OCI-LY3 (cell line): ENCODE data around the gene TMPRSS2.
A peak's percentile ranks its signal among the peaks of the same experiment; 100 is the strongest.

ENCODE experiments used
- H2AFZ ChIP-seq: fragments of 200-600, 300-600 bp; shearing (Covaris generic); 2 replicates; pipeline ENCODE4 v1.6.0; 2014; ENCODE audit warnings: antibody characterized with exemption, low read depth, low read length
- H3K27ac ChIP-seq: fragments of 200-600, 300-600 bp; sonication (generic); 2 replicates; pipeline ENCODE4 v1.5.1; 2014; ENCODE audit warnings: mild to moderate bottlenecking, low read length, moderate library complexity, mixed read lengths
- H3K27me3 ChIP-seq: fragments of 200-600, 300-600 bp; sonication (generic); 2 replicates; pipeline ENCODE4 v1.6.1; 2014; ENCODE audit warnings: low read depth, low read length, mixed read lengths
- H3K36me3 ChIP-seq: fragments of 200-600, 300-600 bp; sonication (generic); replicated peaks from 2 replicates; pipeline ENCODE3; 2014; ENCODE audit warnings: low read depth, low read length, mixed read lengths
- H3K4me1 ChIP-seq: fragments of 300-600, 200-600 bp; sonication (generic); 2 replicates; pipeline ENCODE4 v1.6.1; 2014; ENCODE audit warnings: low read length, mixed read lengths
- H3K4me2 ChIP-seq: fragments of 200-600, 300-600 bp; sonication (generic); 2 replicates; pipeline ENCODE4 v1.6.1; 2014; ENCODE audit warnings: low read length, mixed read lengths
- H3K4me3 ChIP-seq: fragments of 300-600, 200-600 bp; sonication (generic); 2 replicates; pipeline ENCODE4 v1.5.1; 2014; ENCODE audit warnings: antibody characterized with exemption, mild to moderate bottlenecking, low read length, moderate library complexity
- H3K79me2 ChIP-seq: fragments of 300-600, 200-600 bp; shearing (Covaris generic); 2 replicates; pipeline ENCODE4 v1.6.1; 2014; ENCODE audit warnings: mild to moderate bottlenecking, low read length, mixed read lengths
- H3K9ac ChIP-seq: fragments of 300-600, 200-600 bp; shearing (Covaris generic); 2 replicates; pipeline ENCODE4 v1.6.0; 2014; ENCODE audit warnings: mild to moderate bottlenecking, low read length, moderate library complexity
- H3K9me3 ChIP-seq: fragments of 200-600, 300-600 bp; shearing (Covaris generic); 2 replicates; pipeline ENCODE4 v1.6.1; 2014; ENCODE audit warnings: low read length, mixed read lengths; ENCODE audit not compliant: insufficient read depth
- H4K20me1 ChIP-seq: fragments of 200-600, 300-600 bp; sonication (generic); 2 replicates; pipeline ENCODE4 v1.6.1; 2016; ENCODE audit warnings: low read length, mixed read lengths; ENCODE audit not compliant: insufficient read depth
- CTCF ChIP-seq: fragments of 200-600, 300-600 bp; sonication (generic); IDR thresholded peaks from 2 replicates; pipeline ENCODE4 v1.5.1; 2014; ENCODE audit warnings: antibody characterized with exemption, low read length, low read depth
- EZH2phosphoT487 ChIP-seq: fragments of 200-600 bp; shearing (Covaris generic); IDR thresholded peaks from 2 replicates; pipeline ENCODE4 v1.6.1; 2018; ENCODE audit warnings: antibody characterized with exemption, mixed run types, low read depth

The TMPRSS2 gene

GRCh38 chr21:41547111-41547510, 39.2 kb upstream of the TMPRSS2 start:
- H3K4me1 ChIP-seq: no peaks in the 10 kb centered on the region
- no peaks in the 10 kb centered on the region for H4K20me1 ChIP-seq
- H3K36me3 ChIP-seq: no peaks in the 10 kb centered on the region
- H3K27me3 ChIP-seq: no peaks in the 10 kb centered on the region
- H2AFZ ChIP-seq: no peak overlapping the region
- H3K9ac ChIP-seq: no peak overlapping the region
- no peak overlapping the region for H3K4me2 ChIP-seq
- no peak for TF ChIP-seq EZH2phosphoT487
- TF ChIP-seq CTCF: no peak
- no peak overlapping the region for H3K4me3 ChIP-seq
- no peak overlapping the region for H3K27ac ChIP-seq
- H3K9me3 ChIP-seq: no peaks in the 10 kb centered on the region
- H3K79me2 ChIP-seq: no peaks in the 10 kb centered on the region

GRCh38 chr21:41545500-41546359, 37.8 kb upstream of the TMPRSS2 start:
- Histone ChIP-seq H3K27ac (no peak overlapping the region), H3K9me3 (no peaks in the 10 kb centered on the region), H2AFZ (no peak overlapping the region), H3K9ac (no peak overlapping the region), H3K4me2 (peak overlapping the region; percentile 37), H3K27me3 (no peaks in the 10 kb centered on the region), H3K36me3 (no peaks in the 10 kb centered on the region), H3K4me1 (no peaks in the 10 kb centered on the region), H3K4me3 (peak overlapping the region; percentile 26; the same call in 1 of the 2 replicates), H4K20me1 (no peaks in the 10 kb centered on the region), H3K79me2 (no peaks in the 10 kb centered on the region)
- TF ChIP-seq EZH2phosphoT487 (no peak), CTCF (no peak)

- no peaks in the 10 kb centered on the region for H3K36me3 ChIP-seq
- no peak overlapping the region for H2AFZ ChIP-seq
- no peaks in the 10 kb centered on the region for H4K20me1 ChIP-seq
- H3K4me1 ChIP-seq: no peaks in the 10 kb centered on the region
- no peaks in the 10 kb centered on the region for H3K79me2 ChIP-seq
- H3K4me2 ChIP-seq: no peak overlapping the region
- H3K4me3 ChIP-seq: no peak overlapping the region
- peaks cover 6% of the 10 kb centered on the region; the same call in 1 of the 2 replicates for H3K27me3 ChIP-seq
- no peak for TF ChIP-seq EZH2phosphoT487
- TF ChIP-seq CTCF: no peak
- H3K9ac ChIP-seq: no peak overlapping the region
- no peak overlapping the region for H3K27ac ChIP-seq
- no peaks in the 10 kb centered on the region for H3K9me3 ChIP-seq
Measured at GRCh38 chr21:41542727-41543126, 34.8 kb upstream of the TMPRSS2 start.

GRCh38 chr21:41537356-41537755, 29.4 kb upstream of the TMPRSS2 start:
- H3K79me2 ChIP-seq: no peaks in the 10 kb centered on the region
- no peaks in the 10 kb centered on the region for H3K9me3 ChIP-seq
- no peak overlapping the region for H2AFZ ChIP-seq
- H3K9ac ChIP-seq: no peak overlapping the region
- H4K20me1 ChIP-seq: no peaks in the 10 kb centered on the region
- H3K36me3 ChIP-seq: no peaks in the 10 kb centered on the region
- H3K4me1 ChIP-seq: no peaks in the 10 kb centered on the region
- H3K27ac ChIP-seq: no peak overlapping the region
- no peak overlapping the region for H3K4me2 ChIP-seq
- TF ChIP-seq EZH2phosphoT487 (no peak), CTCF (no peak)
- H3K4me3 ChIP-seq: no peak overlapping the region
- peaks cover 25% of the 10 kb centered on the region for H3K27me3 ChIP-seq
